ENCODE results near the gene SLC2A8. TPM values are rescaled to one million over a fixed set of nuclear protein-coding genes. Genes with fewer than 3 reads are reported as not detected.

Gene SLC2A8
- total and polyA plus RNA-seq, 12 donors, result 17.1 to 121 (median 62.0) TPM

GRCh38 chr9:127398275-127398647 lies 1.3 kb downstream of the SLC2A8 start:
- Histone ChIP-seq H3K4me1 (replicated peaks in 1 of 2) (peaks cover 13 to 17% of the 10 kb centered on the region in 2 donors), H3K36me3 (replicated peaks in 1 of 2) (peaks cover 0 to 28% of the 10 kb centered on the region in 2 donors), H3K27ac (peak overlapping the region in 4 of 5 donors; percentile 86 to 96 (median 93)), H3K9me3 (replicated peaks in 1 of 3) (no peaks in the 10 kb centered on the region), H3K27me3 (no peaks in the 10 kb centered on the region), H3K4me3 (peak overlapping the region in 2 of 4 donors; percentile 72)
- 33 to 48% (median 36%) methylated on average over 4 to 5 of the region's 5 CpGs for WGBS, 4 donors
- TF ChIP-seq CTCF (IDR thresholded peaks at IDR 0.05) (no peak), POLR2A (IDR thresholded peaks at IDR 0.05) (no peak)
- intact Hi-C loops (cut with DNase I), result no loop called here
- DNase-seq, result peak in 1 of 7 donors; percentile 21

DNA sequence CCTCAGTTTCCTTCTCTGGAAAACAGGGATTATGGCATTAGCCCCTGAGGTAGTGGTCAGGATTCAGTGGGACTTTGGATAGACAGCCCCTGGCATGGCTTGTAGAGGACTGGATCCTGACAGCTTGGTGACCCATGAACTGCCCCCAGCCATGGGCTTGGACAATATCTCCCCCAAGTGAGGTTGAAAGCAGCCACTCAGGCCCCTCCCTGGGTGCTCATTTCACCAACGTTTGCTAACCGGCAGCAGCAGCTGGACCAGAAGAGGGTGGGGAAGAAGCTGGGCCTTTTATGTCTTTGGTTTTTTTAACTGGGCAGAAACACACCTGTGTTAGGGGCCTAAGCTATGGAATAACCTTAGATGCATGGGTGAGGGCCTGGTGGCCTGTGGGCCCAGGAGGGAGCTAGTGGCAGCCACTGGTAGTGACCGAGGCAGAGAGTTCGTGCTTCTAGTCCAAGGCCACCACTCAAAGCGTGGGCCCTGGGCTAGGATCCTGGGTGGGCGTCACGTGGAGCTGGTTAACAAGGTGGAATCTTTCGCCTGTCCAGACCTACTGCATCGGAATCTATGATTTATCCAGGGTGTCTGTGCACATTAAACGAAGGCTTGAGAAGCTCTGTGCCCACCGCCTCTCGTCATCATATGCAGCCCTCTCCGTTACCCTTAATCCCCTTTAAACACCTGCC lies 1.9 kb downstream of the SLC2A8 start:
- Histone ChIP-seq H3K4me1 (replicated peaks in 1 of 2) (peaks cover 13 to 17% of the 10 kb centered on the region in 2 donors), H3K27me3 (no peaks in the 10 kb centered on the region), H3K4me3 (no peak overlapping the region), H3K27ac (peak overlapping the region in 4 of 5 donors; percentile 86 to 96 (median 93)), H3K36me3 (replicated peaks in 1 of 2) (peaks cover 0 to 32% of the 10 kb centered on the region in 2 donors), H3K9me3 (replicated peaks in 1 of 3) (no peaks in the 10 kb centered on the region)
- peak in 1 of 7 donors; percentile 25 for DNase-seq
- intact Hi-C loops (cut with DNase I), result no loop called here
- TF ChIP-seq CTCF (IDR thresholded peaks at IDR 0.05), result no peak
- TF ChIP-seq POLR2A (IDR thresholded peaks at IDR 0.05), result no peak
- WGBS, 4 donors, result 74 to 80% (median 75%) methylated on average over 8 to 13 of the region's 13 CpGs

- peaks cover 0 to 42% of the 10 kb centered on the region in 2 donors for H3K36me3 ChIP-seq (replicated peaks in 1 of 2)
- WGBS, 4 donors, result 89 to 96% (median 91%) methylated on average over 5 to 14 of the region's 14 CpGs
- H3K27me3 ChIP-seq, result no peaks in the 10 kb centered on the region
- H3K4me3 ChIP-seq, result no peak overlapping the region
- no peaks in the 10 kb centered on the region for H3K9me3 ChIP-seq (replicated peaks in 1 of 3)
- no peak overlapping the region for H3K27ac ChIP-seq
- intact Hi-C loops (cut with DNase I), result no loop called here
- TF ChIP-seq POLR2A (IDR thresholded peaks at IDR 0.05), result no peak
- H3K4me1 ChIP-seq (replicated peaks in 1 of 2), result peaks cover 13 to 17% of the 10 kb centered on the region in 2 donors
- DNase-seq, result peak in 1 of 7 donors; percentile 20
These were observed 2.8 kb downstream of the SLC2A8 start for GRCh38 chr9:127399736-127400269.

DNA sequence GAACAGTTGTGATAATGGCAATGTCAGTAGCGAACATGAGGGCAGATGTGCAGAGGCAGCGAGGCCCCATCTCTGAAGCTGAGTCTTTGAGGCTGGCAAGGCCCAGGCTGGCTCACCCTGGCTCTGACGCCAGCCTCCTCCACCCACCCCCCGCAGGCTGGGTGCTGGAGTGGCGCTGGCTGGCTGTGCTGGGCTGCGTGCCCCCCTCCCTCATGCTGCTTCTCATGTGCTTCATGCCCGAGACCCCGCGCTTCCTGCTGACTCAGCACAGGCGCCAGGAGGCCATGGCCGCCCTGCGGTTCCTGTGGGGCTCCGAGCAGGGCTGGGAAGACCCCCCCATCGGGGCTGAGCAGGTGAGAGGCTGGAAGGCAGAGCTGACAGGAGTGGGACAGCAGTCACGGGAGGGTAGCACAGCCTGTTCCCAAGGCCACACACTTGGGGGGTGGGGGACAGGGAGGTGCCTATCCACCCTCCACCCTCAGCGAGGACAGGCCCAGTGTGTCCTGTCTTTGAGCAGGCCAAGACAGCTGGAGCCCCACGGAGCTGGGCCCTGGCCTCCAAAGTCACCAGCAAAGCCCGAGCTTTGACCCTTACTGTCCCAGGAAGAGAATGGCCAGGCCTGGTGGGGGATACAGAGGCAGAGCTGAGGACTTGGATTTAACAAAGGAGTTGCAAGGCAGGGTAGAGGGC lies 5.6 kb downstream of the SLC2A8 start:
- intact Hi-C loops (cut with DNase I), result no loop called here
- TF ChIP-seq POLR2A (IDR thresholded peaks at IDR 0.05), result no peak
- TF ChIP-seq CTCF (IDR thresholded peaks at IDR 0.05), result no peak

More for the DNA sequence above, 5.6 kb downstream of the SLC2A8 start:
- Histone ChIP-seq H3K9me3 (replicated peaks in 1 of 3) (no peaks in the 10 kb centered on the region), H3K4me1 (replicated peaks in 1 of 2) (peaks cover 9 to 22% of the 10 kb centered on the region in 2 donors), H3K4me3 (no peak overlapping the region), H3K27ac (no peak overlapping the region), H3K27me3 (no peaks in the 10 kb centered on the region), H3K36me3 (replicated peaks in 1 of 2) (peaks cover 0 to 57% of the 10 kb centered on the region in 2 donors)
- DNase-seq, result peak in 1 of 7 donors; percentile 17
- 59 to 97% (median 75%) methylated on average over 4 to 18 of the region's 18 CpGs for WGBS, 4 donors

Measured in adrenal gland (tissue), 12 donors.